COR-L47 (cell line): Measurements from ENCODE around the gene ECHDC3.
"Not testable (repeated sequence)": the region's sequence is repeated elsewhere in the genome, so short reads cannot be mapped to it uniquely, and the experiment has no call there.

Experiments
- DNase-seq: peaks from one replicate; lab custom pipeline; 2025; lab: John Stamatoyannopoulos, UW

ECHDC3 gene, protein sequence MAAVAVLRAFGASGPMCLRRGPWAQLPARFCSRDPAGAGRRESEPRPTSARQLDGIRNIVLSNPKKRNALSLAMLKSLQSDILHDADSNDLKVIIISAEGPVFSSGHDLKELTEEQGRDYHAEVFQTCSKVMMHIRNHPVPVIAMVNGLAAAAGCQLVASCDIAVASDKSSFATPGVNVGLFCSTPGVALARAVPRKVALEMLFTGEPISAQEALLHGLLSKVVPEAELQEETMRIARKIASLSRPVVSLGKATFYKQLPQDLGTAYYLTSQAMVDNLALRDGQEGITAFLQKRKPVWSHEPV

DNA sequence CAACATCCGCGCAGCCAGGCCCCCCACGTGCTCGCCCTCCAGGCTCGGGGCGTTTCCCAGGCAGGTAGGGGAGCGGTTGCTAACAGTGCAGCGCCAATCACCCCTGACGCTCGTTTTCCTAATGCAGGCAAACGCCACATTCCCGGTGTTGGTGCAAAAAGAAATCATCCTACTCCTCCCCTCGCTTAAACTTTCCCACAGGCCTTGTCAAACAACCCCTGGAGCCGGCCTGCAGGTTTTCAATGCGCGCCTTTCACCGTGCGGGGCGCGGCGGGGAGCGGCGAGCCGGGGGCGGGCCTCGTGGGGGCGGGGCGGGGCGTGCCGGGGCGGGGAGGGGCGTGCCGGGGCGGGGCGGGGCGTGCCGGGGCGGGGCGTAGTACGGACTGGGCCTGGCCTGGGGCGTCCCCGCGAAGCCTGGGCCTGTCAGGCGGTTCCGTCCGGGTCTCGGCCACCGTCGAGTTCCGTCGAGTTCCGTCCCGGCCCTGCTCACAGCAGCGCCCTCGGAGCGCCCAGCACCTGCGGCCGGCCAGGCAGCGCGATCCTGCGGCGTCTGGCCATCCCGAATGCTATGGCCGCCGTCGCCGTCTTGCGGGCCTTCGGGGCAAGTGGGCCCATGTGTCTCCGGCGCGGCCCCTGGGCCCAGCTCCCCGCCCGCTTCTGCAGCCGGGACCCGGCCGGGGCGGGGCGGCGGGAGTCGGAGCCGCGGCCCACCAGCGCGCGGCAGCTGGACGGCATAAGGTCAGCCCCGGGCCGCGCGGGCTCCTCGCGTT lies at the start of gene ECHDC3:
Gene ECHDC3, plus strand, starts transcription at position 374 of the 770 bp plus-strand sequence. Its CDS starts 195 bp downstream, at position 569.
- peak; percentile 14 for DNase-seq

DNA sequence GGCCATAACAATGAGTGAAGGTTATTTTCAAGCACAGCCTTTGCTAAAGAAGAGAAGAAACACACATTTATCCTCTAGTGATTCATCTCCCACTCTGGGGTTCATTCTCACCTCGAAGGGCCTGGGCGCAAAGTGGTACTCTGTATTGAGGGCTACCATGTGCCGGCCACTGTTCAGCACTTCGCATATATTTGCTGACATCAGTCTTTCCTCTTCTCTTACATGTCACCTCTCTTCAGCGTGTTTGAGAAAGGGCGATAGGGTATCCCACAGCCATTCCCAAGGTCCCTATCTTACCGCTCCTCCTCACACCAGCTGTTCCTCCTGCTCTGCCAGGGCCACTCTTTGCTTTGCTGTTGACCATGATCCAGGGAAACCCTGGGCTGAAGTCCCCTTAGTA lies 48.8 kb upstream of the ECHDC3 start:
- DNase-seq: no peak

DNA sequence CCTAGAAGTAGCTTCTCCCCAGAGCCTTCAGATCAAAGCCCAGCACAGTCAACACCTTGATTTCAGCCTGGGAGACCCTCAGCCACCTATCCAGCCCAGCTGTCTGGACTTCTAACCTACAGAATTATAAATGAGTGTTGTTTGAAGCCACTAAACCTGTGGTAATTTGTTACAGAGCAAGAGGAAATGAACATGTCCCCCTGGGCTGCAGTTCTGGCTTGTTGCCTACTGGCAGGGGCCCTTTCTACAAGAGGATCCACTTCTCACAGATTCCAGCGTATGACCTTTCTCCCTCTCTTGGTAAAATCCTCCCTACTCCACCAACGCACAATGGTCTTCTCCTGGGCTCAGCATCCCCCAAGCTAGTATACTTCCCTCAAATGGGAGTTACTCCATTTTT lies 46.4 kb upstream of the ECHDC3 start:
- DNase-seq: no peak

DNA sequence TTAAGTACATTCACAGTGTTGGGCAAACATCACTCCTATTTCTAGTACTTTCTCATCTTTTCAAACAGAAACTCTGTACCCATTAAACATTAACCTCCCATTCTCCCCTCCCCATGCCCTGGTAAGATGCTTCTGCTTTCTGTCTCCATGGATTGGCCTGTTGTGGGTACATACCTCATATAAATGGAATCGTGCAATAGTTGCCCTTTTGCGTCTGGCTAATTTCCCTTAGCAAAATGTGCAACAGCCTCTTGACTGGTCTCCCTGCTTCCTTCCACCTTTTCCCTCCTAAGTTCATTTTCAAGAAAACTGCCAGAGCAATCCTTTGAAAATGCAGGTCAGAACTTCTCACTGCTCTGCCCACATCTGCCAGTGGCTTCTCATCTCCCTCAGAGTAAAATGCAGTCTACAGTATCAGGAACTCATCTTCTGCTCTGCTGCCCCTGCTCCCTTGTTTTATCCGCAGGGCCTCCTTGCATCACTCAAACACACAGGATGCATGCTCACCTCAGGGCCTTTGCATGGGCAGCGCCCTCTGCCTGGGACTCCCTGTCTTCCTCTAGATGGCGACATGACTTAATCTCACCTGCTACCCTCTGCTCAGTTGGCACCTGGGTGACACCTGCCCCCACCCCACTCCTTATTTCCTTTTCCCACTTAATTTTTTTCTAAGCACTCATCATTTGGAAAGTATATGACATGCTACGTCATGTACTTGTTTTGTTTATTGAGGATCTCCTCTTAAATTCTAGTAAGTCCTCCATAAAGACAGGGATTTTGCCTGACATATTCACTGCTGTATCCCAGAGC lies 44.3 kb upstream of the ECHDC3 start:
- no peak for DNase-seq

DNA sequence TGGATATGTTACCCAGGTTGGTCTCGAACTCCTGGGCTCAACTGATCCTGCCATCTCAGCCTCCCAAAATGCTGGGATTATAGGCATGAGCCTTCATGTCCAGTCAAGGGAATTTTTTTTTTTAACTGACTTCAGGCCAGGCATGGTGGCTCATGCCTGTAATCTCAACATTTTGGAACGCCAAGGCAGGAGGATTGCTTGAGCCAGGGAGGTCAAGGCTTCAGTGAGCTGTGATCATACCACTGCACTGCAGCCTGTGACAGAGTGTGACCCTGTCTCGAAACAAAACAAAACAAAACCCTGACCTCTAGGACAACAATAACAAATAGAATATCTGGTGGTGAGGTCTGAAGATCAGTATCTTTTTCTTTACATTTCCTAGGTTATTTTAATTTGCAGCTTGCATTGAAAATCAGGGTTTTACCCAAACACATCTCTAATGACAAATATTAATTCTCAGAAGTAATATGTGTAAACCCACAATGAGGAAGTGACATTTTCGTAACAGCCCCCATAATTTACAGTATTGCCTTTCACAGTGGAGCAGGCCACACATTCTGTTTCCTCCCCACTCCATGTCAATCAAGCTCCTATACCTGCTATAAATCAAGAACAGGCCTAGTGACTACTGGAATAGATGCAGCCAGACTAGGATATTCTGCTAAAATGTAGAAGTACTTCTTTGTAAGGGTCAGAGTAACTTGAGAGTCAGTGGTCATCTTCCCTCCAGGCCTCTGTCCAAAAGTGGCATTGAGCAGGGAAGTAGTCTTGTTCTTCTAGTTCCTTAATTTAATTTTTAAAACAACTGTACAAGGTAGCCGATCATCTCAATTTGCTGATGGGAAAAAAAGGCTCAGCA lies 43.3 kb upstream of the ECHDC3 start:
- DNase-seq: no peak

DNA sequence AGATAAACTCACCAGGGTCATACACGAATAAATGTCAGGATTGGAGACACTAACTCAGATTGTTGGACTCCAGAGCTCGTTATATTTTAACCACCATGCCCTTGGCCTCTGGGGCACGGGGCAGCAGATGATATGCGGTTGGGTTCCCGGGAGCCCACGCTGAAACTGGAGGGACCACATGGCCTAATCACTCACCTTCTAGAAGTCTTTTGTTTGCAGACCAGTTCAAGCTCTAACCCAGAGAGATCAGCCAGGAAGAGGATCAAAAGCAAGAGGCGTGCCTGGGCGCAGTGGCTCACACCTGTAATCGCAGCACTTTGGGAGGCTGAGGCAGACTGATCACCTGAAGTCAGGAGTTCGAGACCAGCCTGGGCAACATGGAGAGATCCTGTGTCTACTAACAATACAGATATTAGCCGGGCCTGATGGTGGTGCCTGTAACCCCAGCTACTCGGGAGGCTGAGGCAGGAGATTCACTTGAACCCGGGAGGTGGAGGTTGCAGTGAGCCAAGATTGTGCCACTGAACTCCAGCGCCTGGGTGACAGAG lies 42.6 kb upstream of the ECHDC3 start:
- no peak for DNase-seq

DNA sequence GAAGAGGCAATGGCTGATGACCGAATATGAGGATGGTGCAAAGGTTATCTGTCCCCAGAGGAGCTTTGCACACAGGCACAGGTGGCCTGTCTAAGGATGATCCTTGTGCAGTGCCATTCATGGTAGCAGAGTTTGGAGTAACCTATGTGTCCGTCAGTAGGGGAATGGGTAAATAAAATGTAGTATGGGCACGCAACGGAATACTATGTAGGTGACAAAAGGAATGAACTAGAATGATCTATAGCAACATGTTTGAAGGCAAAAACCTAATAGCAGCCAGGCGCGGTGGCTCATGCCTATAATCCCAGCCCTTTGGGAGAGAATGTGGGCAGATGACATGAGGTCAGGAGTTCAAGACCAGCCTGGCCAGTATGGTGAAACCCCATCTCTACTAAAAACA lies 41.6 kb upstream of the ECHDC3 start:
- no peak for DNase-seq

DNA sequence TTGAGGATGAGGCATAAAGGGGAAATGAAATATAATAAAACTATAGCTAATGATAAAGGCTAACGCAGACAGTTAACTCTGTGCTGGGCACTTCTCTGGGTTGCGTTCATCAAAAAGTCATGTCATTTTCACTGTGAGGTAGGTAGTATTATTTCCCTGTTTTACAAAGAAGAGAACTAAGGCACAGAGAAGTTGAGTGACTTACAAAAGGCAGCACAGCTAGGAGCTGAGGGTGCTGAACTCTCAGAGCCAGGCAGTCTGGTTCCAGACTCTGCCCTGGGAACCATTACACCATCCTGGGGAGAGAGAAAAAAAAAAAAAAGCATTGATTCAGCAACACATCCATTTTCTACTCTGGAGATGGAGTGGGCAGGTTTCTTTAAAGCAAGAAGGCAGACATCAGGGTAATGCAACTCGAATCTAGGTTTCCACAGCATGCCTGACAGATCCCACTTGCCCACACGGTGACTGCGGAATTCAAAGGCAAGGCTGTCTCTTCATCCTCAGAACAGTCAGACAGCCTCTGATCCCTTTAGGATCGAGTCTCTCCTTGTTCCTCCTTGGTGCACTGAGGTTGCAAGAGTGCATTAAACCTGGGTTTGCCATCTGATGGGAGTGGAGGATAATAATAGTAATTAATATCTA lies 40.6 kb upstream of the ECHDC3 start:
- no peak for DNase-seq

DNA sequence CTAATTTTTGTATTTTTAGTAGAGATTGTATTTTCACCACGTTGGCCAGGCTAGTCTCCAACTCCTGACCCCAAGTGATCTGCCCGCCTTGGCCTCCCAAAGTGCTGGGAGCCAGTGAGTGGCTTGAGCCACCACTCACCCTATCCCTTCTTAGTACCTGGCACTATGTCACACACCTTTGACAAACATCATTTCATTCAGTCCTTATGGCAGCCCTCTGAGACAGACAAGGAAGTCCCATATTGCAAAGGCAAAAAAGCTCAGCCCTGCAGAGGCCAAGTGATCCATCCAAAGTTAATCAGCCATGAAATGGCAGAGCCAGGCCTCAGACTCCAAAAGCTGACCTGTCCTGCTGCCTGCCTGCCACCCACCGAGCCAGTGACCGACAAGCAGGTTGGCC lies 39.9 kb upstream of the ECHDC3 start:
- no peak for DNase-seq

DNA sequence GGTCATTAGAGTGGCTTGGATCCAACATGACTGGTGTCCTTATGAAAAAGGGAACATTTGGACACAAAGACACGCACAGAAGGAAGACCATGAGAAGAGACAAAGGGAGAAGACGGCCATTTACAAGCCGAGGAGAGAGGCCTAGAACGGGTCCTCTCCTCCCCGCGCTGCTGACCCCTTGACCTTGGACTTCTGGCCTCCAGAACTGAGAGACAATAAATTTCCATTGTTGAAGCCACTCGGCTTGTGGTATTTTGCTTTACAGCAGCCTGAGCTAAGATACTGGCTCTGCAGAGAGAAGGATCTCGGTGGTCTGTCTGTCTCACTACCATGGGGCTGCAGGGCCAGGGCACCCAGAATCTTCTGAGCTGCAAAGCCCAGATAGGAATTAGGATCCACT lies 38.1 kb upstream of the ECHDC3 start:
- DNase-seq: no peak

DNA sequence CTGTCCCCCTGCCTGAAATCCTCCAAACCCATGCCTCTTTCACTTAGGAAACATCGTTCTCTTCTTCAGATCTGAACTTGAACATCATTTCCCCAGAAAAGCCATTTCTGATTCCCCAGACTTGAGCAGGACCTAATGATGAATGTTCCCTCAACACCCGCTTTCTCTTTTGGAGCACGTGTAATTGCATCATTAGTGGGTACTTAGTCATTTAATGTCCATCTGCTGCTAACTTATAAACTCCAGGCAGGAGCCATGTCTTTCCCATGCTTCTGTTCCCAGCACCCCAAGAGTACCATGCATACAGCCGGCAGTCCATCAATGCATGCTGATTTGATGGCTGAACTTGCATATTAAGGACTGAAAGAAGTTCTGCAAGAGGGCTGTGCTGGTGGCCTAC lies 36.5 kb upstream of the ECHDC3 start:
- no peak for DNase-seq

DNA sequence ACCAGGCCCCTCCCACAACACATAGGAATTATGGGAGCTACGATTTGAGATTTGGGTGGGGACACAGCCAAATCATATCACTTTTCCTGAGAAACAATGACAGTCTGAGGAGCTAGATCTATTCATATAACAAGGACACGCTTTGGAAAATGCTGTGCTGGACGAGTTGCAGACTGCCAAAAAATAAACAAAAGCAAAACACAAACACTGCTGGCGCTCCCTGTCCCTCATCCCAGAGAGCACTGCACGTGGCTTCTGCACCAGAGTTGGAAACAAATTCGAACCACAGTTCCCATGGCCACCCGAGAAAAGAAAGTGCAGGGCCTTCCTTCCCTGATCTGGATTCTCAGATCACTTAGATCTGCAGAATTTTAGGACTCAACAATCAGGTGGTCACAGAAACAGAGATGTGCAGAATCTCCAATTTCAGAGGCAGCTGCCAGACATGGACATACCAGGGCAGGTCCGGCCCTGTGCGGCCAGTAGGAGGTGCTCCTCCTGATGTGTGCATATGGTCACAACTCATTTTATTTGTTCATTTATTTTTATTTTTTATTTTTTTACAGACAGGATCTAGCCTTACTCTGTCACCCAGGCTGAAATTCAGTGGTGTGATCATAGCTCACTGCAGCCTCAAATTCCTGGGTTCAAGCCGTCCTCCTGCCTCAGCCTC lies 35.2 kb upstream of the ECHDC3 start:
- no peak for DNase-seq

DNA sequence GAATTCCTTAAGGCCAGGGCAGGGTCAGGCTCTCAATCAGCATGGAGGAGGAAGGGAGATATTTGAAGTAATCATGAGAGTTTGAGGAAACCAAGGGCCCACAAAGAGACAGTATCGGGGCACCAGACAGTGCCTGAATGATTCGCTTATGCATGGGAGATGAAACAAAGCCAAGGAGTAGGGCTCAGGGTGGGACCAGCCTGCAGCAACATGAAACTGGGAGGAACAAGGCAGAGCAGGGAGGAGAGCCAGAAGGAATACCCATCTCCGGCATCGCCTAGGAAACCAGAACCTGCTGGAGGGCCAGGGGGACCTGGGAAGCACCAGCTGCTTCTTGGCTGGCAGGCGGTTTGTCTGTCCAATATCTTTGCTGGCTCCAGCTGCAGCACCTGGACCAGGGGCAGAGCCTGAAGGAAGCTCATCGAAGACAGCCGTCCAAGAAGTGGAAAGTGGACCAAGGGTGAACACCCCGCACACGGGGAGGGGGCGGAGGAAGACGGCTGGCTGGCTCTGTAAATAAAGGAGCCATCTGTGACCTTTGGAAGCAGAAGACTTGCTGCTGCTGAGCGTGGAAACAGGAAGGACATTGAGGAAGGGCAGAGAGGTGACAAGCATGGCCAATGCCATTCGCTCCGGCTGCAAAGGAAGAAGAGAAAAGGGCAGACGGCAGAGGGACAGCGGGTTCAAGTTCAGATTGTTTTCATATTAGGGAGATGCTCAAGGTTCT lies 34.4 kb upstream of the ECHDC3 start:
- DNase-seq: no peak

DNA sequence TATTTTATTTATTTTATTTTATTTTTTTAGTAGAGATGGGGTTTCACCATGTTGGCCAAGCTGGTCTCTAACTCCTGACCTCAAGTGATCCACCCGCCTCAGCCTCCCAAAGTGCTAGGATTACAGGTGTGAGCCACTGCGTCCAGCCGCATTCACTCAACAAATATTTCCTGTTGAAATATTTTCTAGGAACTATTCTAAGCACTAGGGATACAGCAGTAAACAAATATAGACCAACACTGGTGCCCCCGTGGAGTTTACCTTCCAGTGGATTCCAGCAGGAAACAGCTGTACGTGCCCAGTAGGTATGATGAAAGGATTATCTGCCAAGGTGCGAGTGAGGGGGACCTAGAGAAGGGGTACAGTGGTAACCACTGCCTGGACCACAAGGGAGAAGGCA lies 33.4 kb upstream of the ECHDC3 start:
- DNase-seq: not testable (repeated sequence)

DNA sequence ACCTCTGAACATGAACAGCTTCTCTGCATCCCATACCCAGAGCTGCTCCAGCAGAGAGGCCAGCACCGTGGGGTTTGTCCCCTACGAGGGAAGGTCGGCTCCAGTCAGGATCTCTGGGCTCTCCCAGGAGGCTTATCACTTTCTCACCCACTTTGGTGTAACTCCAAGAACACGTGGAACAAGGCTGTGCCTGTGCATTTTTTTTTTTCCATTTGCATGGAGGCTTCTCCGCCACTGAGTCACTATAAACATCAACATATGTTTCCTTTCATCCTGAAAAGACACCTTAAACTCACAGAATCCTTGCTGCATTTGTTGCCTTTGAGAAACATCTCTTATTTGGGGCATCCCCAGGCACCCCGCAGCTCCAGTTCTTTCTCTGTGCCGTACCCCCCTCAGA lies 29.4 kb upstream of the ECHDC3 start:
- DNase-seq: no peak

DNA sequence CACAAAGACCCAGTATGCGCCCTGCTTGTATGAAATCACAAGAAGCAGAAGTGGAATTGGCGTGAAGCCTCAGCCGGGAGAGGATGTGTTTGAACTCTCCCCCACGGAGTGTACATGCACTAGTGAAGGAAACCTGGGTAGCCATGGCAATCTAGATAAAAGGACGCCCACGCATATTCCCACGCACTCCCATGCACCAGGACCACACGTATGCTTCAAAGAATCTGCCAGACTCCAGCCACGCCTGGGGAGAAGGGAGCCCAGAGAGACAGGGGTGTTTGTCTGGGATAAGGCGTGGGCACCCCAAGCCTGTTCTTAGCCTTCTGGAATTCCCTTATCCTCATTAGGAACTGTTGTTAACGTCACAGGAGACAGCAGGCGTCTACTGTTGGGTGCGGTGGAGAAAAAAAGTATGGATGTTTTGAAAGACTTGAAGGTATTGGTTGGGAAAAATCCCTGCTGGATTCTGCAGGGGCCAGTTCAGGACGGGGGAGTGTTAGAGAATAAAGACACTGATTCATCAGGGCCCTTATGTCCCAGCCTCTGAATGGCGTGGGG lies 28.9 kb upstream of the ECHDC3 start:
- DNase-seq: no peak

DNA sequence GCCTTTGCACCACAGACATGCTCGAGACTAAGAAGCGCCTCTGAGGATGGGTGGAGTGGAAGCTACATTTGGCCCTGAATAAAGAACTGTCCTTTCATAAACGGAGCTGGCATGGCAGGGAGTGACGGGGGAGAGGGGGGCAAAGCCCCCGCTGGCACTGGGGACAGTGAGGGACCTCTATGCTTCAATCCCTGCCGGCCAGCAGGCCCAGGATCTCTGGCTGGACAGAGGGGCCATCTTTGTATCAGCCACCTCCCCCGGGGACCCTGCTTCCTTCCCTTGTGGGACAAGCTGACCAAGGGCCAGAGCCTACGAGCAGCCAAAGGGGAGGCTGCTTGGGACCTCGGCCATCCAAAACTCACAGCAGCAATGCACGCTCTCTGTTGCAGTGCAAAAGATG lies 28.2 kb upstream of the ECHDC3 start:
- DNase-seq: no peak

DNA sequence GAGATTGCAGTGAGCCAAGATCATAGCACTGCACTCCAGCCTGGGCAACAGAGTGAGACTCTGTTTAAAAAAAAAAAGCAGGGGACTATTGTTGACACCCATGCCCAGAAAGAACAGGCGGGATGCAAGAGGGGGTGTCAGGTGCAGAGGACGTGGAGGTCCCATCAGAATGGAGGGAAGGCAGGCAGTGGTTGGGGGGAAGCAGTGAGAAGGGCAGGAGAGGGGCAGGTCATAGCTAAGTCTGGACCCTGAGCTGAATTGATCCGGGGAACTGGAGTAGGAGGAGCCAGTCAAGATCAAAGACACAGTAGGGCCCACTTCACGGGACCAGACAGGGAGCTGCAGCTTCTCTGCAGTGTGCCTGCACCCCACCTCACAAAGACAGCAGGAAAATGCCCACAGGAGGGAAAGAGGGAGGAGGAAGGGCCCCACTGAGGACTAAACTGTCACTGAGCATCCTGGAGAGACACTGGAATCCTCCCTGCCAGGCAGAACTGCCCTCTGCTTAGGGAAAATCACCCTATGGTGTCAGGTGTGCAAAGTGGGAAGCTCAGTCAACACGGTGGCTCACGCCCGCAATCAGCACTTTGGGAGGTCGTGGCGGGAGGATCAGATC lies 27.3 kb upstream of the ECHDC3 start:
- no peak for DNase-seq
